Measurements from ENCODE around the gene CLIC2.

Gene CLIC2

DNA sequence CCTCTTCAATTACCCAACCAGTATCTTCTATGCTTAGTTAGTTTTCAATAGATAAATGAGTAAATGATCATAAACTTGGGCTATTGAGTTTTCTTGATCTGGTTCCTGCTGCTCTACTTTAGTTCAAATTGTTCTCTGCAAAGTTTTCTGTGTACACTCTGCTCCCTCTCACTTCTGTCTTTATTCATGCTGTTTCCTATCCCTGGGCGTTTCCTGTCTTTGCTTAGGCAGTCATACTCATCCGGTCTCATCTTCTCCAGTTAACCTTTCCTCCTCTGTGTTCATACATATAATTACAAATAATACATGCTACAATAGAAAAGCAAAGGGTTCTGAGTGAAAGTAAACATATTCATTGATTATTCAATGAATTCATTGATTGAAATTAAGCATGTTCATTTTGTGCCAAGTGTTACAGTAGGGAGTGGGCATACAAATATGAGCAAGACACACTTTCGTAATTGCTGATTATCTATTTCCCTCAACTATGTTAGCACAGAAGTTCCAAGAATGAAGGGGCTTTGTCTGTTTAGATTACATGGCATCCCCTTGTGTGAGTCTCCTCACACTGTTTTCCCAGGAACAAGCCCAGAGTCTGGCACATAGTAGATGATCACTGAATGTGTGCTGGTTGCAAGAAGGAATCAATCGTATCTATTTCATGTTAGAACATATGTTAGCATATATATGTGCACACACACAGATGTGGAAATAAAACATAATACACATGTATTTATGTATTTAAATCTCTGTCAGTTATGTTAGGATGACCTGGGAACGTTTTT lies 71.3 kb downstream of the CLIC2 start:
- DNase-seq = no peak

DNA sequence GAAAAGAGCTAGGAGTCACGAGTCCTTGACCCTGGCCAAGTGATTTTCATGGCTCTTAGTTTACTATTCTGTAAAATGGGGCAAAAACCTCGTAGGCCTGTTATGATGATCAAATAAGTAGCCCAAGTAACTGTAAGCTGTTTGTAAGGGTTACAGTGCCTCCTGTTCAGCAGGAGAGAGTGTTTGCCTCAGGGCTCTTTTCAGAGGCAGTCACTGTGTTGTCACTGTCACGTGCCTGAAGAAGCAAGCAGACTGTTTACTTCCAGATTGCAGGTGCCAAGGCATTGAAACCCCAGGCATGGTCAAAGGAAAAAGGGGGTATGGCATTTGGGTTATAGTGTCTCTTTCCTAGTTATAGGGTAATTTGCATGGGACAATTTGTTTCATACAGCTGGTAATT lies 74.7 kb downstream of the CLIC2 start:
- DNase-seq = no peak

DNA sequence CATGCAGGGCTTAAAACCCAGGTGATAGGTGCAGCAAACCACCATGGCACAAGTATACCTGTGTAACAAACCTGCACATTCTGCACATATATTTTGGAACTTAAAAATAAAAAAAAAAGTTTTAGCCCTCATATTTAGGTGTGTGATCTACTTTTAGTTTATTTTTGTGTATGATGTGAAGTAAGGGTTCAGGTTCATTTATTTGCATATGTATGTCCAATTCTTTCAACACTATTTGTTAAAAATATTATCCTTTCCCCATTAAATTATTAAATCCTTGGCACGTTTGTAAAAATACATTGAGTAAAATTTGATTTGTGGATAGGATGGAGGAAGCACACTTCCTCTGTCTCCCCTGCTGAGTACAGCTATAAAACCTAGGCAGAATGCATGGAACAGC lies 83.0 kb downstream of the CLIC2 start:
- DNase-seq = no peak

DNA sequence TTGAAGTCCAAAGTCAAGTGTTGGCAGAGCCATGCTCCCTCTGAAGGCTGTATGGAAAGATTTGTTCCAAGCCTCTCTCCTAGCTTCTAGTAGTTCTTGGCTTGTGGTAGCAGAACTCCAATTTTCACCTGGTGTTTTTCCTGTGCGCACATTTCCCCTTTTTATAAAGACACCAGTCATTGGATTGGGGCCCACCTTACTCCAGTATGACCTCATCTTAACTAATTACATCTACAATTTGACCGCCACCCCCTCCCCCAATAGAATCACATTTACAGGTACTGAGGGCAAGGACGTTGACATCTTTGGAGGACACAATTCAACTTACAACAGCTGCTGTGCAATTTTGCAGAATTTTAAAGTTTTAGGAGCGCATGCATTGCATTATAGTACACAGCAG lies 86.9 kb downstream of the CLIC2 start:
- no peak for DNase-seq

DNA sequence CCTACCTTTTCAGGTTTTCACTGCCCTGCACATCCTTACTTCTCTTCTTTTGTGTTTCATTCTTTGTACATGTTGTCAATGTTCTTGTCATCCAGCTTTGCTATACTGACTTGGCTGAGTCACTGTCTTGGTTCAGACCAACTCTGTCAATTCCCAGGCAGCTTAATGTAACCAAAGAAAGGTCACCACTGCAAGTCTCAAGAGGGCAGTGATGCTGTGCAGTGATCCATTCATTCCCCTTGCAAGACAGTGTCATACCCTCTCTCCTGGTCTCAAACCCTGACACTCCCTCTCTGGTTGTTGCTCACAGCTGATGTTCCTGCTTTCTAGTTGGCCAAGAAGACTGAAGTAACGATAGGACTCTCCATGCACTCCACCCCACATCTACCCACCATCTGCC lies 87.7 kb downstream of the CLIC2 start:
- no peak for DNase-seq

DNA sequence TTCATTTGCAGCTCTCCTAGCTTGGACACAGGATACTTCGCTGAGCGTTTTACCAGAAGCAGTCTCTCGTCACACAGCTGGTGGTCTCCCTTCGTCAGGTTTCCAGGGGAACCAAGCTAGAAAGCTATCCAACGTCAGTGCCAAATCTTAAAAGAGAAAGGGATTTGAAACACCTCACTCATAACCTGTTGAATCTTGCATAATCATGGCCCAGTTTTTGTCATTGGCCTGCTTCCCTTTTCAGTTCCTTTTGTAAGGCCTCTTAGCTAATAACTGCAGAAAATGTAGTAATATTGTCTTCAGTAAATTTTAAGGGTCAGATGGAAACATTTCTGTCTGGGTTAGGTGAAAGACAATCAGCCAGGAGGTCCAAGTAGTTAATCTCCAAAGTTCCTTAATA lies 92.1 kb downstream of the CLIC2 start:
- no peak for DNase-seq

DNA sequence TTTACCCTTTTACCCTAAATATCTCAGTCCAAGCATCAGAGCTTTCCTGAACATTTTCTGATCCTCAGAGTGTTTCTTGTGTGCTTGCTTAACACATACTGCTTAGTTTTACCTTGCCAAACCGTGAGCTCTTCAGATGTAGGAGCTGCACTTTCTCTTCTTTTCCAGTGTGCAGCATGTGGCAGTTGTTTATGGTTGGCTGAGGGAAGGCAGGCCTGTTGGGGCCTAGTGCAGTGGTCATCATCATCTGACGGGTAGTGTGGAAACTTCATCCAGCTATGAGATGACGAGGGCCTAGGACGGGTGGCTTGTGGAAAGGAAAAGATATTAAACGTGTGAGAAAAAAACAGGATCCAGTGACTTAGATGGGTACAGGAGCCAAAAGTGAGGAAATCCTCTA lies 96.7 kb downstream of the CLIC2 start:
- no peak for DNase-seq

DNA sequence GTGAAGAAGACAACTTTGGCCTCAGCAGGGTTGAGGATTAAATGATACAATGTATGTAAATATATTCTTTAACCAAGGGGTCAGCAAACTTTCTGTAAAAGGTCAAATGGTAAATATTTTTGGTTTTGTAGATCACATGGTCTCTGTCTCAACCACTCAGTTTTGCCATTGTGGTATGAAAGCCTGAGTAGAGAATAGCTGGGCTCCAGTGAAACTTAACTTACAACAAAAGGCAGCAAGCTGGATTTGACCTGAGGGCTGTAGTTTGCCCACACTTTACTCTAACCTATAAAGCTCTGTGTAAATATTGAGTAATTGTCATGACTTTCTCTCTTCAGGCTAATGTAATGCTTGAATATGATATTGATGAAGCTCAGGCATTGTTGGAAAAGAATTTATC lies 98.5 kb downstream of the CLIC2 start:
- DNase-seq = no peak

DNA sequence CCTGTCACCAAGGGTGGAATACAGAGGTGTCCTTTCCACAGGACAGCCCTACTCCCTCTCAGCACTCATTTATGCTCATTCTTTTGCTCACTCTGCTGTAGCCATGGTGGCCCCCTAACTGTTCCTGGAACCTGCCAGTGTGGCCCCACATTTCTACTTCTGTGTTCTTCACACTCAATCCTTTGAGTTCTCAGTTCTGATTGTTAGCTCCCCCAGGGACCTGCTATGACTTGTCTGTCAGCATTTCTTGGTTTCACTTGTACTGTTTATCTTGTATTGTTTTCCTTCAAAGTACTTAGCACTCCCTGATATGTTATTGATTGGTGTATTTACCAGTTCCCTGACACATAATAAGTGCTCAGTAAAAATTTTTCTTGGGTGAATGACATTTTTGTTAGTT lies 103.3 kb downstream of the CLIC2 start:
- DNase-seq = no peak

All from DMS 273 treated with DMSO at 0.1 percent for 48 hours (cell line).